ENCODE data around the gene ALK.

DNA sequence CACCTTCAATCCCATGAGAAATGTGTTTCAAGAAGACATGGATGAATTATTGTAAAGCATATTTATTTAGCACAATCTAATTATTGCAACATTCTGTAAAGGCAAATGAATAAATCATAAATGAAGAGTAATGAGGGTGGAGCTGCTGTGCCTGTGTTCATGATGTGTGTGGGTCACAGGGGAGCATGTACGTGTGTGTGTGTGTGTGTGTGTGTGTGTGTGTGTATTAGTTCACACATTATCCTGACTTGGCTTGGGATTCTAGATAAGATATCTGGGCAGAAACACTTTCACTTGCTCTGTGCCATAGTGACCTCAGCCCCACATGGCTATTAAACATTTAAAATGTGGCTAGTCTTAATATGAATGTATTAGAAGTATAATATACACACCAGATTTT, 361.8 kb downstream of the ALK start:
- TF ChIP-seq POLR2AphosphoS5 (IDR thresholded peaks at IDR 0.05), result no peak
- TF ChIP-seq, protein P1, sequence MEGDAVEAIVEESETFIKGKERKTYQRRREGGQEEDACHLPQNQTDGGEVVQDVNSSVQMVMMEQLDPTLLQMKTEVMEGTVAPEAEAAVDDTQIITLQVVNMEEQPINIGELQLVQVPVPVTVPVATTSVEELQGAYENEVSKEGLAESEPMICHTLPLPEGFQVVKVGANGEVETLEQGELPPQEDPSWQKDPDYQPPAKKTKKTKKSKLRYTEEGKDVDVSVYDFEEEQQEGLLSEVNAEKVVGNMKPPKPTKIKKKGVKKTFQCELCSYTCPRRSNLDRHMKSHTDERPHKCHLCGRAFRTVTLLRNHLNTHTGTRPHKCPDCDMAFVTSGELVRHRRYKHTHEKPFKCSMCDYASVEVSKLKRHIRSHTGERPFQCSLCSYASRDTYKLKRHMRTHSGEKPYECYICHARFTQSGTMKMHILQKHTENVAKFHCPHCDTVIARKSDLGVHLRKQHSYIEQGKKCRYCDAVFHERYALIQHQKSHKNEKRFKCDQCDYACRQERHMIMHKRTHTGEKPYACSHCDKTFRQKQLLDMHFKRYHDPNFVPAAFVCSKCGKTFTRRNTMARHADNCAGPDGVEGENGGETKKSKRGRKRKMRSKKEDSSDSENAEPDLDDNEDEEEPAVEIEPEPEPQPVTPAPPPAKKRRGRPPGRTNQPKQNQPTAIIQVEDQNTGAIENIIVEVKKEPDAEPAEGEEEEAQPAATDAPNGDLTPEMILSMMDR (IDR thresholded peaks at IDR 0.05), result no peak
- TF ChIP-seq POLR2A (IDR thresholded peaks at IDR 0.05), result no peak
